Erythroblast (primary cell): ENCODE data around the gene WDR1.

Experiments
- GATA1 ChIP-seq: IDR thresholded peaks from 2 replicates; pipeline ENCODE4 v1.6.1; 2011; ENCODE audit warnings: low read depth, mild to moderate bottlenecking, control low read depth, low read length, moderate library complexity
- POLR2A ChIP-seq: IDR thresholded peaks from 2 replicates; pipeline ENCODE4 v1.6.1; 2011; ENCODE audit warnings: mild to moderate bottlenecking, low read length

- no peak for TF ChIP-seq POLR2A
- no peak for TF ChIP-seq GATA1
Observed at GRCh38 chr4:10122236-10122932, 5.8 kb upstream of the WDR1 start.
